GM12801 (cell line): ENCODE results near the gene VTN.

Source experiments
- TF ChIP-seq, protein P1 (sequence below): IDR thresholded peaks from one replicate; pipeline ENCODE4 v1.5.1; 2011; ENCODE audit warnings: control low read depth; ENCODE audit not compliant: insufficient read length; ENCODE audit errors: extremely low read depth

The VTN gene

DNA sequence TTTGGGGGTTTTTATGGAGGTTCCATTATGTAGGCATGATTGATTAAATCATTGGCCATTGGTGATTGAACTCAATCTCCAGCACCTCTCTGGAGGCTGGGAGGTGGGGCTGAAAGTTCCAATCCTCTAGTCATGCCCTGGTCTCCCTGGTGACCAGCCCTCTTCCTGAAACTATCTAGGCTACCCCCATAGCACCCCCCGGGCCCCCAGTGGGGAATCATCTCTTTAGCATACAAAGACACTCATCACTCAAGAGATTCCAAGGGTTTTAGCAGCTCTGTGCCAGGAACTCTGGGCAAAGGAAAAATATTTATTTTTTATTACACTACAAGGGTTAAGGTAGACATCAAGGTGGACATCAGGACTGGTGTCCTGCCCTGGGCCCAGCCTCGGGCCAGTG is 25.3 kb upstream of the VTN start:
- TF ChIP-seq, protein P1, sequence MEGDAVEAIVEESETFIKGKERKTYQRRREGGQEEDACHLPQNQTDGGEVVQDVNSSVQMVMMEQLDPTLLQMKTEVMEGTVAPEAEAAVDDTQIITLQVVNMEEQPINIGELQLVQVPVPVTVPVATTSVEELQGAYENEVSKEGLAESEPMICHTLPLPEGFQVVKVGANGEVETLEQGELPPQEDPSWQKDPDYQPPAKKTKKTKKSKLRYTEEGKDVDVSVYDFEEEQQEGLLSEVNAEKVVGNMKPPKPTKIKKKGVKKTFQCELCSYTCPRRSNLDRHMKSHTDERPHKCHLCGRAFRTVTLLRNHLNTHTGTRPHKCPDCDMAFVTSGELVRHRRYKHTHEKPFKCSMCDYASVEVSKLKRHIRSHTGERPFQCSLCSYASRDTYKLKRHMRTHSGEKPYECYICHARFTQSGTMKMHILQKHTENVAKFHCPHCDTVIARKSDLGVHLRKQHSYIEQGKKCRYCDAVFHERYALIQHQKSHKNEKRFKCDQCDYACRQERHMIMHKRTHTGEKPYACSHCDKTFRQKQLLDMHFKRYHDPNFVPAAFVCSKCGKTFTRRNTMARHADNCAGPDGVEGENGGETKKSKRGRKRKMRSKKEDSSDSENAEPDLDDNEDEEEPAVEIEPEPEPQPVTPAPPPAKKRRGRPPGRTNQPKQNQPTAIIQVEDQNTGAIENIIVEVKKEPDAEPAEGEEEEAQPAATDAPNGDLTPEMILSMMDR = no peak

- TF ChIP-seq, protein P1 = no peak
Observed at GRCh38 chr17:28394337-28395116, 24.4 kb upstream of the VTN start.

GRCh38 chr17:28392491-28392890 is 22.4 kb upstream of the VTN start:
- TF ChIP-seq, protein P1 = no peak

- TF ChIP-seq, protein P1 = no peak
Observed at GRCh38 chr17:28391401-28391800, 21.3 kb upstream of the VTN start.

GRCh38 chr17:28390984-28391383 is 20.9 kb upstream of the VTN start:
- TF ChIP-seq, protein P1 = no peak

DNA sequence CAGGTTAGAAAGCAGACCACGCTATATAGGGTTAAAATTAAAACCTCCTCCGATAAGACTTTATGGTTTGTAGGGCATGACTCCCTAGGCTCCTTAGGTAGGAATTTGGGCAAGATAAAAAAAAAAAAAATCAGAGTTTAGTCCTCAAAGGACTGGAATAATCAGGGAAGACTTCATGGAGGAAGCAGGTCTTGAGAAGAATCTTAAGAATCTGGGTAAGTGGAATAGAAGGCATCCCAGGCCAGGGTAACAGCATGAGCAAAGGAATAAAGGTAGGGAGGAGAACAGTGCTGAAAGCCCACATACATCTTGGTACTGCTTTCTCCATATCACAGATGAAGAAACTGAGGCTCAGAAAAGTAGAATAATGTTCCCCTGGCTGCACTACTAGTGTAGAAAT is 20.5 kb upstream of the VTN start:
- TF ChIP-seq, protein P1 = no peak

GRCh38 chr17:28390141-28390540 is 20.0 kb upstream of the VTN start:
- TF ChIP-seq, protein P1 = no peak
